GM18951 (cell line): ENCODE data around the gene PAX8.
"Not testable (repeated sequence)": the region's sequence is repeated elsewhere in the genome, so short reads cannot be mapped to it uniquely, and the experiment has no call there.

Experiments used
- POLR2A ChIP-seq: IDR thresholded peaks from 4 replicates; pipeline ENCODE4 v1.6.1; 2011; ENCODE audit warnings: mild to moderate bottlenecking; ENCODE audit not compliant: insufficient read length, insufficient read depth; ENCODE audit errors: extremely low read depth
- in situ Hi-C: fragments of 300-500 bp; cut with MboI; formaldehyde crosslinking; loops from one replicate; pipeline ENCODE4 v1.12.0; 2022; ENCODE audit warnings: low sequenced_read_pairs, mixed read lengths, inconsistent platforms; ENCODE audit not compliant: unreplicated experiment

PAX8 gene

DNA sequence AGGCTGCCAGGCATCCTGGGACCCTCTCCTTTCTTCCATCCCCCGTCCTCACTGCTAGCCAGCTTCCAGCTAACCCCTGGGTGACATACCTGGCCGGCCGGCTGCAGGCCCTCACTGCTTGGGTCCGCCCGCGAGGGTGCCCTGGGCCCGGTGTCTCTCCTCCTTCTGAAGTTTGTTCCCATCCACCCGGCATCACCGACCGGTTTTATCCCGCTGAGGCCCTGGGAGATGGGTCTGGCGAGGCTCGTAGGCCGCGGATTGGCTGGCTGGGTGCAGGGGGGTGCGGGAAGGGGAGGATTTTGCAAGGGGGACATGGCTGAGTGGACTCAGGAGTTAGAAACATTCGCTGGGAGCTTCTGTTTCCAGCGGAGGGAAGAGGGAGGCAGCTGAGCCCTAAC, at the start of gene PAX8:
PAX8 (minus strand) TSS at position 180 of the 398 bp plus-strand sequence. CDS start 527 bp downstream, outside the sequence.
- TF ChIP-seq POLR2A = no peak
- in situ Hi-C loops = no loop called here

- in situ Hi-C loops = no loop called here
These were observed 49.3 kb upstream of the PAX8 start for GRCh38 chr2:113328043-113328442.

DNA sequence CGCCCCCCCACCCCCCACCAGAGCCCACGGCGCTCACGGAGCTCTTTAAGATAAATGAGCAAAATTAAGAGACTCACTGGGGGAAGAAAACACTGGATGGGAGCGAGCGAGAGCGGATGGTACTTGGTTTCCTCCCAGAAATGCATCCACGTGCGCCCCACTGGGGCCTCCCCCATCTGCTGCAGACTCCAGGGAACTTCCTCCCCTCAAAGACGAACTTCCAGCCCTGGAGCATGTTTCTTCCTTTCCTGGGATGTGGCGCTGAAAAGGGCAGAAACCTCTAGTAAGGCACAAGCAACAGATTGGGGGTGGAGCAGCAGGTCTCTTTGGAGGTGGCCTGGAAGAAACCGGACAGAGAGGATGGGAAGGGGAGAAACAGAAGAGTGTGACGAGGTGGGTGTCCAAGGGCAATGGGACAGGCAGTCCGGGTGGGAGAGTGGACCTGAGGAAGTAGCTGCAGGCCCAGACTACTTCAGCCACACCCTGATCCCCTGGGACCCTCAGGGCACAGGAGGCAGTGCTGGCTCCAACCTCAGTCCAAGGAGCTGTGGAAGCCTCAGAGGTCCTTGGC, 46.5 kb upstream of the PAX8 start:
- in situ Hi-C loops = not testable (repeated sequence)

More at GRCh38 chr2:113328043-113328442, 49.3 kb upstream of the PAX8 start:
- TF ChIP-seq POLR2A = no peak

DNA sequence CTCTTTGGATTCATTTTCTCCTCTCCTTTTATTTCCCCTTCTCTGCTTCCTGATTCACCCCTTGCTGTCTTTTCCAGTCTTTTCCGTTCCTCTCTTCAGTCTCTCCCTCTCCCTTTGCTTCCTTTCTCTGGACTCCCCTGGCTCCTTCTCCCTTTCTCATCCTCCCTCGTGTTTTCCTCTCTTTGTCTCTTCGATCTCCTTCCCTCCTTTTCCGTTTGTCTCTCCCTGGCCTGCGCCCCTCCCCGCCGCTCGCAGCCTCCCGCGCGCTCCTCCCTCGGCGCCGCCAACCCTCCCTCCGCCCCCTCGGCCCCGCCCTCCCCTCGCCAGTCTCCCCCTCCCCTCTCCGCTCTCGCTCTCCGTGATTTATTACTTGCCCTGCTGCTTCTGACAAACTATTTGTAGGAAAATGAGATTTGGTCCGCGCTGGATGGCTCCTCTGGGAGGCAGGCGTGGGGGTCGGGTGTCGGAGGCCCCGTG, 46.0 kb upstream of the PAX8 start:
- in situ Hi-C loops = no loop called here
- TF ChIP-seq POLR2A = no peak

DNA sequence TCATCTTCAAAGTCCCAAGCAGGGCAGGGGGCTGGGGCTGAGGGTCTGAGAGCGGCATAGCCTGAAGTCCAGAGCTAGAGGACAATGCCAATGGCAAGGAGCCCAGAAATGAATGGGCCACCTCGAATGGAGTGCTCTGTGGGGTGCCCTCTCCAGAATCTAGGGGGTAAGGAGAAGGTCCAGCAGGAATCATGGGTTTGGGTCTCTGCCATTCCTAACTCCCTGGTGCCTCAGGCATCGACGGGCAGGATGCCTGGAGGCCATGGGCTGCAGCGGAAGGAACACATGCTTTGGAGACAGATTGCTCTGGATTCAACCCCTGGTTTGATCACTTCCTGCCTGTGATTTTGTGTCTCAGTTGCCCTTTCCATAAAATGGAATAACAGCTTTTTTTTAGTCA, 44.4 kb upstream of the PAX8 start:
- in situ Hi-C loops = not testable (repeated sequence)

DNA sequence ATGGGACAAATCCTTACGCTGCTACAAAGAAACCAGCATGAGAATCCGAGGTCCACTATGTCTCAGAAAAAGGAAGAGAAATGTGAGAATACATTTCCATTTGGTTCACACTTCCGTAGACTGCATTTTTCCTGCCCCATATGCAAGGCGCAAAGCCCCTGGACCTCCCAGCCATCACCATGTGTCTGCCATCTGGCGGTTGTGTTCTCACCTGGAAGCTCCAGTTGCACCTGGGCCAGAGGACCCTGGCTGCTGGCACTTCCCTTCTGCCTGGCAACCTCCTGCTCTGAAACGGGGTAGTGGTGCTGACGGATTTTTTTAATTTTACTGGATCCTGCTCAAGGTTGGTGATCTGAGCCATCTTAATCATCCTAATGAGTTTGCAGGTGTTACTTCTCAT, 41.4 kb upstream of the PAX8 start:
- in situ Hi-C loops = not testable (repeated sequence)

- in situ Hi-C loops = not testable (repeated sequence)
These were observed 40.2 kb upstream of the PAX8 start for GRCh38 chr2:113318941-113319340.

DNA sequence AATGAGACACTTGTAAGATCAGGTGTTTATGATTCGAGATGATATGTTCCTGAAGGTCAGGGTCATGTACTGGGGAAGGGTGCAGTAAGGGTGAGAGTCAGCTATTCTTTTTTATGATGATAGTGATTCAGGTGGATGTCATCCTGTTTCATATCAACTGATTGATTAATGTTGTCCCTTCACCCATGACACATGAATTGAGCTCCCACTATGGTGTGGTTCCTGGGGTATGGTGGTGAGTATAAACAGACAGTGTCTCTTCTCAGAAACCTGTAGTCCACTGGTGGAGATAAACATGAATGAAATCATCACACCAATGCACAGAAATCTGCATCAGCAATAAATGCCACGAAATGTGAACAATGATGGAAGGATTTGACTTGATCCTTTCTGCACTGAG, 37.4 kb upstream of the PAX8 start:
- TF ChIP-seq POLR2A = no peak

DNA sequence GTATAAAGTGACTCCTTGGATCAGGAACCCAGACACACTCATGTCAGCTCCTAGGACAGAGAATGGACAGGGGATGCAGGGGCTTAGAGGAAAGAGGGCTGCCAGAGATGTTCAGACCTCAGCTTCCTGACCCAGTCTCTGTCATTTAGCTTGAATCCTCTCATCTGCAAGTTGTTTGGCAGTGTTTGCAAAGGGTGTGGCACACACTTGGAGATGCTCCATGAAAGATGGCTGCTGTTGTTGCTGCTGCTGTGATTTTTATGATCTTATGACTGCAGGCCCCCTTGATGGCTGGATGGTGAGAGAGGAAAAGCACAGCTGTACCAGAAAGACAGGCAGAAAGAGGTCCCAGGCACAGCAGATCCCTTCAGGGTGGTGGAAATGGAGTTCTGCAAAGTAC, 35.9 kb upstream of the PAX8 start:
- in situ Hi-C loops = not testable (repeated sequence)

More for the DNA sequence above, 37.4 kb upstream of the PAX8 start:
- in situ Hi-C loops = no loop called here

DNA sequence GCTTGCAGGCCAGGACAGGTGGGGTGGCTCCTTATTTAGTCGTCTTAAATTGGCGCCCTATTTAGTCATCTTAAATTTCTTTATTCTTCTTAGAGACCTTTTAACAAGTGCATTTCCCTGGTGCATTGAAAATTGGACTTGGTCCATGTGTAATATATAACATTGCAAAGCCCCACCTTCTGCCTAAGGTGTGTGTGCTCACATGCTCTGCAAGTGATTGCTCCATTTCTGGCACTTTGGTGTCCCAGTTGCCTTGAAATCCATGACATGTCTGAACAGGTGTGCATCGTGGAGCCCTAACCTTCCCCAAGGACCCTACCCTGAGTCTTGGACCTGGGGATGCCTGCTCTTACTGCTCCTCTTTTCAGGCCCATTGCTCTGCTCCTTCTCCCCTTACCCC, 35.5 kb upstream of the PAX8 start:
- in situ Hi-C loops = not testable (repeated sequence)

- in situ Hi-C loops = not testable (repeated sequence)
These were observed 33.1 kb upstream of the PAX8 start for GRCh38 chr2:113311781-113312180.

DNA sequence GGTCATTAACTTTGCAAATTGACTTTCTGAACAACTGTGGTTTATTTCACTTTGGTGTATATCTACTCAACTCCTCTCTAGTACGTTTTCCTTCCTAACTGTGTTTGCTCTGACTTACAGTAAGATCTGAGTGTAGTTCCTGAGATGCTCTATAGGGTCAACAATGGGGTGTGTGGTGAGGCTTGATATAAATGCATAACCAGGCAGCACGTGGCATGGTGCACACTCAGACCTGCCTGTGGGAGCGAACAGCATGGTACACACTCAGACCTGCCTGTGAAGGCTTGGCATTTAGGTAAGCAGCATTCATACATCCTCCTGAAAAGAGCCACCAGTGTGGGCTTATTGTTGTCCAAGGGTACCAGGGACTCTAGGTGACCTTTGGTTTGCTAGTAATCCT, 32.5 kb upstream of the PAX8 start:
- in situ Hi-C loops = not testable (repeated sequence)

GRCh38 chr2:113309655-113310387, 31.1 kb upstream of the PAX8 start:
- in situ Hi-C loops = no loop called here

DNA sequence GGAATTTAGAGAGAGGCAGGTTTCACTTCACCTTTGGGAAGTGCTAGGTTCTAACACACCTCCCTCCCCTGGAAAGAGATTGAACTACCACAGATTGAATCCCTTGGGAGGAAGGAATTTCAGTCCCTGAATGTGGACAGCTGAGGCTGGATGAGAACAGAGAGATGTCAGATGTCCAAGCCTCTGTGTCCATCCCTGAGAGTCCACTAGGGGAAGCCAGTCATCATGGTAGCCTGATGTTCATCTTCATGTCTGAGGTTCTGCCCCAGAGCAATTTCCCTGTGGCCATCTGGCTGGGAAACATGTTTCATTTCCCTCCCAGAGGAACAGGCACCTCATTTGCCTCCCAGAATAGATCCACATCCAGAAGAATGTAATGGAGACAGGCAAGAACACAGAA, 30.1 kb upstream of the PAX8 start:
- in situ Hi-C loops = not testable (repeated sequence)

More at GRCh38 chr2:113309655-113310387, 31.1 kb upstream of the PAX8 start:
- TF ChIP-seq POLR2A = no peak

DNA sequence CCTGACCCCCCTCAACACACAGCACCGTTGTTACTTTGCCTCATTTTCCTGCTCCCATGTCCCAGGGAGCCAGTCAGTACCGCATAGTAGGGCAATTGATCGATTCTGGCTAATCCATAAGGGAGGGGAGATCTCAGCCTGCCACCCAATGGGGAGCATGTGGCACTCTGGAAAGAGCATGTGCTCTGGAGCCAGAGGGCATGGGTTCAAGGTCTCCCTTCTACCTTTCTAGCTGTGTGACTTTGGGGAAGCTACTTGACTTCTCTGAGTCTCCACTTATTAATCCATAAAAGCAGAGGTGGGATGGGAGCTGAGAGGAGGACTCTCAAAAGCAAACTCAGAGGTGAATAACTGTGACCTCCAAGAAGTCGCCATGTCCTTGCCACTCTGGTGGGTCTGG, 27.5 kb upstream of the PAX8 start:
- in situ Hi-C loops = not testable (repeated sequence)

DNA sequence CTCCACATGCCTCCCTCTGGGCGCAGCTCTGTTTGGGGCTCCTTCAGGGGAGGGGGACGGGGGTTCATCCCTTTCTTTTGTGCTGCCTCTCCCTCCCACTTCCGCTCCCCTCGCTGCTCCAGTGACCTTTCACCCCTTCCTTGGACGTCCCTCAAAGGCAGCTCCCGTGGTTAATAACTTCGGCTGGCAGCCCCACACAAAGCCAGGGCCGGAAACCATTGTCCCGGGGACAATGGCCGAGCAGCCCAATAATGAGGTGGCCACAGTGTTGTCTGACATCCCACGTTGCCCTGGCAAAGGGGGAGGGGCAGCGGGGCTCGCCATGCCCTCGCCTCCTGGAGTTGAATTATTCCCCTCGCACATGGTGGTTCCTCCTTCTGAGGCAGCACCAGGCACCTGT, 27.0 kb upstream of the PAX8 start:
- in situ Hi-C loops = not testable (repeated sequence)
